HG02840 (cell line): ENCODE measurements around the gene BTBD2.

ENCODE experiments used
- ATAC-seq: cut with Tn5 transposase; IDR thresholded peaks from one replicate; pipeline ENCODE4 v1.9.1; 2021; ENCODE audit warnings: mild to moderate bottlenecking, moderate library complexity, moderate number of reproducible peaks; ENCODE audit not compliant: unreplicated experiment, low FRiP score

The BTBD2 gene

DNA sequence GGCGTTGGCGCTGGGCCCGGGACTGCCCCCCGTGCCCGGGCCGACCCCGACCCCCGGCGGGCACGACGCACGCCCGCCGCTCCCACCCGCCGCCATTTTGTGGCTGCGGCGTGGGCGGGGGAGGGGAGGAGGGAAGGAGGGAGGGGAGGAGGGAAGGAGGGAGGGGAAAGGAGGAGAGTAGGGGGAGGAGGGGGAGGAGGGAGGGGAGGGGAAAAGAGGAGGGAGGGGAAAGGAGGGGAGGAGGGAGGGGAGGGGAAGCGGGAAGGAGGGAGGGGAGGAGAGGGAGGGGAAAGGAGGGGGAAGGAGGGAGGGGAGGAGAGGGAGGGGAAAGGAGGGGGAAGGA is at the start of gene BTBD2:
BTBD2 (minus strand) TSS at position 107 of the 343 bp plus-strand sequence; CDS start at position 96, 11 bp downstream.
- no peak for ATAC-seq

DNA sequence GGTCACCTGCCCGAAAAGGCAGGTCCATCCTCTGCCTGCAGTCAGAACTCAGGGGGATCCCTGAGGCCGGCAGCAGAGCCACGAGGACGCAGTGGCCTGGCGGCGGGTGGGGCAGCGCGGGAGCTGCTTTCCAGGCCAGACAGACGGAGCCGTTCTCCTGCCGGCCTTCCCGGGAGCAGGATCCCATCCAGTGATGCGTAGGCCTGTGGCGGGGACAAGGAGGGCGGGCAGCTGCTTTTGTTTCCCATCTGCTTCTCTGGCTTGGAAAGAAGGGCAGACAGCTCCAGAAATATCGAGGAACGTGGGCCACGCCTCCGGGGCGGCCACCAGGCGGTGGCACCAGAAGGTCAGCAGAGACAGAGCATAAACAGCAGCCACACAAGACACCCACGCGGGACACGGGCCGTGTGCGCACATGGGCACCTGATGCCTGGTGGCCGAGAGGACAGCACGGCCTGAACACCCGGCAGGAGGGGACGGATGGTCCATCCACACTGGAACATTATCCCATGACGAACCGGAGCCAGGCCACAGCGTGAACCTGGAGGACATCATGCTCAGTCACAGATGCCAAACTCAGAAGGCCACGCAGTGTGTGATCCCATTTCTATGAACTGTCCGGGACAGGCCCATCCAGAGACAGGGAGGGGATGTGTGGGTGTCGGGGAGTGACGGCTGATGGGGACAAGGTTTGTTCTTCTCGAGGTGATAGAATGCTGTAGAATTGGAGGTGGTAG is 49.4 kb upstream of the BTBD2 start:
- ATAC-seq, result no peak

GRCh38 chr19:2064395-2064787 is 48.9 kb upstream of the BTBD2 start:
- ATAC-seq, result no peak

DNA sequence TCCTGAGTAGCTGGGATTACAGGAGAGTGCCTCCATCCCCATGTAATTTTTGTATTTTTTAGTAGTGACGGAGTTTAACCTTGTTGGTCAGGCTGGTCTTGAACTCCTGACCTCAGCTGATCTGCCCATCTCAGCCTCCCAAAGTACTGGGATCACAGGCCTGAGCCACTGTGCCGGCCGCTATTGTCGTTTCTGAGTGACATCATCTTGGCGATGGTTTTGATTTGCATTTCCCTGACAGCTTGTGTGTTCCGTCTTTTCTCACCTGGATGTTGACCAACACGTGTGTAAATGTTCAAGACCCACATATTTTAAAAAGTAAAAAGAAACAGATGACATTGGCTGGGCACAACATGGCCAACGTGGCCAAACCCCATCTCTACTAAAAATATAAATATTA is 48.3 kb upstream of the BTBD2 start:
- ATAC-seq, result no peak

DNA sequence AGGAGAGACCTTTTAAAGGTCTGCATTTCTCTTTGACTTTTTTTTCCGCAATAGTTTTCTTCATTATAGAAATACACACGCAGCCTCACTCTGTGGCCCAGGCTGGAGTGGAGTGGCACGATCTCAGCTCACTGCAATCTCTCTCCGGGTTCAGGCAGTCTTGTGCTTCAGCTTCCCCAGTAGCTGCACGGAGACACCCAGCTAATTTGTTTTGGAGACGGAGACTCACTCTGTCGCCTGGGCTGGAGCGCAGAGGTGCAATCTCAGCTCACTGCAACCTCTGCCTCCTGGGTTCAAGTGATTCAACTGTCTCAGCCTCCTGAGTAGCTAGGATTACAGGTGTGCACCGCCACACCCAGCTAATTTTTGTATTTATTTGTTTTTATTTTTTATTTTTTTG is 47.3 kb upstream of the BTBD2 start:
- no peak for ATAC-seq

DNA sequence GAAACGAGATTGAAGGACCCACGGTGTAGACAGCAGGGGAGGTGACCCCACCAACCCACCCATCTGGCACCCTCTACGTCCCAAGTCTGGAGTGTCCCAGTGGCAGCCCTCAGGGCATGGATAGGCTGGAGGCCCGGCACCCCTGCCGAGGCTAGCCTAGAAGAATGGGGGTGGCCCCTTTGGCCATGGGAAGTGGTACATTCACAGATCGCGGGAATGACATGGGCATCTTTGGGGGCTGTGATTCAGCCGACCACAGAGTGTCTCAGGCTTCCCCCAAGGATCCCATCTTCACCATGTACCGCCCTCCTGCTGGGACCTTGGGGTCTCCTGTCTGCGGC is 46.8 kb upstream of the BTBD2 start:
- no peak for ATAC-seq

DNA sequence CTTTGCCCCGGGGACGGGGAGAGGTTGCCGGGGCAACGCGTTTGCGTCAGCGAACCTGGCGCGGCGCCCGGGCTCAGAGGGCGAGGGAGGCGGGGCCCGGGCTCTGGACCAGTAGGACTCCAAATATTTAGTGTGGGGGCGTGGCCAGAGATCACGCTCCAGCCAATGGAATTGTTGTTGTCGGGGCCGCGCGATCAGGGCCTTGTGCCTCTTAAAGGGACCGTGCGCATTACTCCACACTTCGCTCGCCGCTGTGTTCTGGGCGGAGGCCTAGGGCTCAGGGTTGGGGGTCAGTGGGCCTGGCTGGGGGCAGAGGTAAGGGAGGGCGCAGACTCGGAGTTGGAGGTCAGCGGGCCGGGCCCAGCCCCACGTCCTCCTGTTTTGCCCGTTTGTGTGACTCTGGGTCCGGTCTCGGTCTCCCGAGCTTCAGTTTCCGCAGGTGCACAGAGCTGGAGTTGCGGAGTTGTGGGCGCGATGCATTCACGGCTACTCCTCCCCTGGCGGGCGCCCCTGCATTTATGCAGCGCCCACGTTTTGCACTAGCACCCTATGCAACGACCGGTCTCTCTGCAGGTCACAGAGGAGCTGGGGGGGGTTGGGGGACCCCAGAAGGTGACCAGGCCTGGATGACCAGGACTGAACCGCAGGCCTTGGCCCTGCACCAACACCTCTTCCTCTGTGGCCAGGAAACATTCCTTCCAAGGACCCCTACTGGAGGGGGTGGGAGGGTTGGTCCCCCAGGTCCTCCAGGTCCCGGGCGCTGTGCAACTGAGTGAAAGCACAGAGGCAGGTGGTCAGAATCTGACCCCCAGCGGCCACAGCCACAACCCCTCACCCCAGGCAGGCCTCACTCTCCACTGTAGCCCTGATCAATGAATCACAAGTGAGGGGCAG is 46.2 kb upstream of the BTBD2 start:
- peak; percentile 79 for ATAC-seq

DNA sequence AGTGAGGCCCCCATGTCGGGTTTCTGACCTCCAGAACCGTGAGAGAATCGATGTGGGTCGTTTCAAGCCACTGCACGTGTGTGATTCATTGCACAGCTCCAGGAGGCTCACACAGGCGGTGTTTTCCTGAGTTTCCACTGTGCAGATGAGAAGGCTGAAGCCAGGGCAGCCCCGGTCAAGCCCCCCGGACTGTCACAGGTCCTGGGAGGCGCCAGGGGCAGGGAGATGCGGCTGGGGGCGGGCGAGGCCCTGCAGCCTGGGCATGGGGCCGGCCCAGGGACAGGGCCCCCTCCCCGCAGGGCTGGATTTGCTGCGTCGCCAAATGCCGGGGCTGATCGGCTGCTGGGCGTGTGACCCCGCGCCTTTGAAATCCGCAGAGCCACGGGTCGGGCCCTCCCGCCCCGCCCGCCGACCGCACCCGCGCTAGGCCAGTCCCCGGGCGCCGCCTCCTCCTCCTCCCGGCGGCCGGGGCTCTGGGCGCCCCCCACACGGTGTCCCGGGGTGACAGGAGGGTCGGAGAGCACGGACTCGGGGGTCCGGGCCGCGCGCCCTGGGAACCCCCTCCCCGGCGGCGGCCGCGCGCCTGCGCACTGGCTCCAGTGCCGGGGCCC is 45.5 kb upstream of the BTBD2 start:
- ATAC-seq, result peak; percentile 30

DNA sequence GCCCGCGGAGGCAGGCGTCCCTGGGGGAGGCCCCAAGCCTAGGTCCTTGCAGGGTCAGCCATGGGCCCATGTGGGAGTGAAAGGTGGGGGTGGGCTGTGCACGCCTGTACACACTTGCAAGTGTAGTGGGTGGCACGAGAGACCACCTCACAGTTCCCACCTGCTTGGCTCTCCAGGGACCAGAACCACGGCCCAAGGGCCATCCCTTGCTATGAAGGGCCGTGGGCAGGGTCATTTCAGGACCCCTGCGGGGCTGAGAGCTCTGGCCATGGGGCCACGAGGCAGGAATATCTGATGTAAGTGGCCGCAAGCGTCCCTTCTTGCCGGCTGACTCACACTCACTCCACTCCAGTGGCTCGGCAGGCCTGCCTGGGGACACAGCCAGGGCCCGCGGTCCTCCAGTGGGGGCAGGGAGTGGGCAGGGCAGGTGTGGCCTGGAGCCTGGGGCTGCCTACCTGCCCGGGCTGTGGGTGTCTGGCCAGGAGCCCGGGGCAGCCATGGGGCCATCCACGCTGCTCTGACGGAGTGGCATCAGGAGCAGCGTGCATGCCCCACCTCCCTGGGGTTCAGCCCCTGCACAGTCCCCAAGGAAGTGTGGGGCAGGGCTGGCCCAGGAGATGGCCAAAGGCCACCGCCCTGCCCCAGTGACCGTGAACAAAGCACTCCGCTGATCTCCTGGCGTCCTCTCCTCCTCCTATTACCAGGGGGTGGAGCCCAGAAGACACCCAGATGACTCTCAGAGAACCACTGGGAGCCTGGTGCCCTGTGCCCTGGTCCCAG is 44.1 kb upstream of the BTBD2 start:
- no peak for ATAC-seq

DNA sequence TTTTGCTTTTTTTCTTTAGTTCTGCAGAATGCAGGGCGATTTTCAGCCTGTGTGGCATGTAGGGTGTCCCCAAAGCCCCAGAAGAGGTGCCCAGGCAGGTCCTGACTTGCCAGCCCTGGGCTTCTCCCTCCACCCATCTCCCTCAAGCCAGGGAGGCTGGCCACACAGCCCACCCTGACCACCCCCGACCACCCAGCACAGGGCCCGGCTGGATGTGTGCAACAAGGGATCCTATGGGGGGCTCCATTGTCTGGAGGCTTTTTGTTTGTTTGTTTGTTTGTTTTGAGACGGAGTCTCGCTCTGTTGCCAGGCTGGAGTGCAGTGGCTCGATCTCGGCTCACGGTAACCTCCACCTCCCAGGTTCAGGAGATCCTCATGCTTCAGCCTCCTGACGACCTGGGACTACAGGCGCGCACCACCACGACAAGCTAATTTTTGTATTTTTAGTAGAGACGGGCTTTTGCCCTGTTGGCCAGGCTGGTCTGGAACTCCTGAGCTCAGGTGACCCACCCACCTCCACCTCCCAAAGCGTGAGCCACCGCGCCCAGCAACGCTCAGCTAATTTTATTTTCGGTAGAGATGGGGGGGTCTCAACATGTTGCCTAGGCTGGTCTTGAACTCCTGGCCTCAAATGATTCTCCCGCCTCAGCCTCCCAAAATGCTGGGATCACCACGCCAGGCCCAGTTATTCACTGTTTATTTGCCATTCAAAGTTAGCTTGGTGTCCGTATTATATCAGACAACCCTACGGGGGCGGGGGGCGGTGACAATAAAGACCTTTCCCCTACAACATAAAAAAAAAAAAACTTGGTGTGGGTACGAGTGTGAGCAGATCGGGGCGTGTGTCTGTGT is 43.3 kb upstream of the BTBD2 start:
- no peak for ATAC-seq

DNA sequence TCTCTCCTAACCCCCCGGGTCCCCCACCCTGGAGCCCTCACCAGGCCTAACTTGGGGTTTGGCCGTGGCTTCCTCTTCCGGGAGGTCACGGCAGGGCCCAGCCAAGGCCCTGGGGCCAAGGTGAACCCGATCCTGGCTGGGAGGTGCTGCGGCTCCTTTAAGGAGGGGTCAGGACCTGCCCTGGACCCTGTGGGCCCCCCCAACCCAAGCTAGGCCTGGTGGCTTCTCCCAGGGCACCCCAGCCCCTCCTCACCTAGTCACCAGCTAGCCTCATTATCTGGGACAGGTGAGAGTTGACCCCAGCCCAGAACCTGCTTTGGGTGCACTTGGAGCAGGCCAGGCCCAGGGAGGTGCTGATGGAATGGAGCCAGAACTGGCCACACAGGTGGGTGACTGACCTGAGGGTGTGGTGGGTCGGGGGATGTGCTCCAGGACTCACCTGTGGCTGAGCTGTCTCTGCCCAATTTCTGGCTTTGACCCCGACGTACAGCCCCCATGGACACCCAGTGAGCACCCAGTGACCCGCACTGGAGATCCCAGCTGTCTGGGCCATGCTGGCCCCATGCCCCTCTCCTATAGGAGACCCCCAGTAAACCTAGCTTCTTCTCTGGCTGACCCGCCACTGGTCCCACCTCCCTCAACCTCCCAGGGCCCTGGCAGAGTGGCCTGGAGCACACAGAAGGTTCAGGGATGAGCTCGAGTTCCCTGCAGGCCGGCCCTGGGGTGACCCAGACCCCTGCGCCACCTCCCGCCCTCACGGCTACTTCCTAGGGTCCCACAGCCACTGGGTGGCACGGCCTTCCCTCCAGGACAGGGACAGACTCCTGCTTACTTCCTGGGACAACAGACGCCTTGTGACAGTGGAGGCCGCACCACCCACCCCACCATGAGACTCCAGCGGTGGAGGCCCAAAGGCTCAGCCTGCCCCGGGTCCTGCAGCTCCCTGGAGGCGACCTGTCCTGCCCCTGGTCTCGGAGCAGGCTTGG is 42.3 kb upstream of the BTBD2 start:
- no peak for ATAC-seq

DNA sequence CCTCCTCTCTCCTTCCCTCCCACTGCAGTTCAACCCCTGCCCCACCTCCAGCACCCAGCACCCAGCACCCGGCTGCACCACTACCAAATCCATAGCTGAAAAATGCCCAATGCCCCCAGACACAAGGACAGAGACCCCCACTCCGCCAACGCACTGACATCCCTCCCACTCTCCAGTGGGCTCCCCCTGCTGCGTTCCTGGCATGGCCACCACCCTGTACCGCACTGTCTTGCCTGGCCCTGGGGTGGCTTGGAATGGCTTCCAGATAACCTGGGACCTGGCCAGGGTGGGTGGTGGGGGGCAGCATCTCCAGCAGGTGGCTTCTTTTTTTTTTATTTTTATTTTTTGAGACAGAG is 41.3 kb upstream of the BTBD2 start:
- no peak for ATAC-seq

- no peak for ATAC-seq
These were observed 40.7 kb upstream of the BTBD2 start for GRCh38 chr19:2055931-2056836.

DNA sequence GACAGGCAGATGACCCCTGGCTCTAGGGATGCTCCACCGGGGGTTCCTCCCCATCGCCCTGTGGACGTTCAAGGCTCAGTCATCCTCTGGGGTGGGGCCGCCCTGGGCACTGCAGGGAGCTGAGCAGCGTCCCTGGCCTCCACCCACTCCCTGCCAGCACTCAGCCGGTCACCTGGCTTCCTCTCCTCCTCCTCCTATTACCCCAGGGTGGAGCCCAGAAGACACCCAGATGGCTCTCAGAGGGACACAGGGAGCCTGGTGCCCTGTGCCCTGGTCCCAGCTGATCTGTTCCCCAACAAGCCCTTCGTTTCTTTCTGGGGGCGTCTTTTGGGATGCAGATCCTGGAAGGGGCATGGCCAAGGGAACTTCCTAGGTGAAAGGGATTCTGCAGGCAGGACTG is 39.2 kb upstream of the BTBD2 start:
- ATAC-seq, result no peak

- ATAC-seq, result no peak
These were observed 38.3 kb upstream of the BTBD2 start for GRCh38 chr19:2053601-2054389.

DNA sequence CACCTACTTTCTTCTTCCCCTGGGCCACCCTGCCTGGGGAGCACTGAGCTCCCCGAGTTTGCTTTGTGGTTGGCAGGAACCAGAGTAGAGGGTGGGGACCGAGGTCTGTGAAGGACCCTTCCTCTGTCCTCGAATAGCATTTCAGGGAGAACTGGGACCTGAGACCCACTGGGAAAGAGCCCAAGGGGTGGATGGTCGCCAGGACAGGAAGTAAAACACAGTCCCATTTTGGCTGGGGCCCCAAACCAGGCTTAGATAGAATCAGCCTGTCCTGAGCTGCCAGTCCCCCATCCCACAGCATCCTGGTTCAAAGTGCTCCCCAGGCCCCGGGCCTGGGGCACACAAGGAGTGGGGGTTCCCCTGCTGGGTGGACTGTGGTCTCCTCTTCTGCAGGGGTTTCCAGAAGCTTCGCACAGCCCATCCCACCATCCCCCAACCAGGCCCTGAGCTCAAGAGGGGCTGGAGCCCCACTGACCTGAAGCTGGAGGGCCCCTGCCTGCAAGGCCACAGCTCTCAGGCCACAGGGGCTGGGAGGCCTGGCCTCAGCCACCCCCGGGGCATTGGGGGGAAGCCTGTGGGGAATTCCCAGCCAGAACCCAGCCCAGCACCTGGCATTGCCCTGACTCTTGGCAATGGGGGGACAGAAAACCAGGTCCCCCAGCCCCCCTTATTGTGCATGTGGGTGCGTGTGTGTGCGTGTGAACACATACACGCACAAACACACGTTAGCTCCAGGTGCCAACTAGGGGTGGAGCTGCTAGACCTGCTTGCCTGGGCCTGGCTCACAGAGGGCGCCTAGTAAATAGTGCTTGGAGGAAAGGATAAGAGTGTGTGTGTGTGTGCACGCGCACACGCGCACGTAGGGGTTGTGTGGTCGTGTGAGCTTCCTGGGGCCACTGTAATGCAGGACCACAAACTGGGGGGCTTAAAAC is 36.5 kb upstream of the BTBD2 start:
- no peak for ATAC-seq
